GM12891 (cell line): Measurements from ENCODE around the gene AGBL5.

Source experiments
- DNase-seq: peaks from one replicate; pipeline ENCODE4 v3.0.0; 2011; ENCODE audit warnings: low spot score; ENCODE audit not compliant: insufficient read length
- FAIRE-seq: peaks from 2 replicates; lab custom pipeline; 2011; peaks lifted over from hg19 to GRCh38; lab: Jason Lieb, UNC
- PAX5 ChIP-seq: IDR thresholded peaks from 2 replicates; pipeline ENCODE4 v1.6.1; 2011; ENCODE audit warnings: low read length, moderate library complexity, mild to moderate bottlenecking; ENCODE audit not compliant: insufficient read depth, severe bottlenecking
- POLR2A ChIP-seq: IDR thresholded peaks from 2 replicates; pipeline ENCODE4 v1.6.1; 2011; ENCODE audit warnings: low read depth, low read length, control low read depth
- POLR2AphosphoS5 ChIP-seq: IDR thresholded peaks from 2 replicates; pipeline ENCODE4 v1.6.1; 2011; ENCODE audit warnings: low read depth, low read length, control low read depth
- POU2F2 ChIP-seq: IDR thresholded peaks from 2 replicates; pipeline ENCODE4 v1.6.1; 2011; ENCODE audit warnings: low read depth, mild to moderate bottlenecking, control low read depth, low read length, moderate library complexity
- SPI1 ChIP-seq: IDR thresholded peaks from 2 replicates; pipeline ENCODE4 v1.6.1; 2011; ENCODE audit warnings: low read depth, low read length, control low read depth
- TAF1 ChIP-seq: IDR thresholded peaks from 2 replicates; pipeline ENCODE4 v1.6.1; 2011; ENCODE audit warnings: low read depth, low read length, control low read depth

Gene AGBL5

GRCh38 chr2:27087823-27088410 is 36.4 kb downstream of the AGBL5 start:
- TF ChIP-seq TAF1 (no peak), POLR2A (no peak), POLR2AphosphoS5 (no peak)
- DNase-seq (no peak), FAIRE-seq (no peak)

- FAIRE-seq (no peak), DNase-seq (no peak)
- TF ChIP-seq POU2F2: no peak
- no peak for TF ChIP-seq POLR2AphosphoS5
- TF ChIP-seq TAF1: no peak
- TF ChIP-seq POLR2A: no peak
These were observed 37.2 kb downstream of the AGBL5 start for GRCh38 chr2:27088634-27089033.

GRCh38 chr2:27089111-27089954 is 37.9 kb downstream of the AGBL5 start:
- no peak for FAIRE-seq
- no peak for DNase-seq
- no peak for TF ChIP-seq POU2F2
- TF ChIP-seq PAX5: no peak
- no peak for TF ChIP-seq SPI1
- TF ChIP-seq POLR2A: no peak
- TF ChIP-seq TAF1: no peak
- TF ChIP-seq POLR2AphosphoS5: no peak

- FAIRE-seq (no peak), DNase-seq (no peak)
- TF ChIP-seq POLR2AphosphoS5: no peak
- no peak for TF ChIP-seq TAF1
- no peak for TF ChIP-seq PAX5
- TF ChIP-seq POLR2A: no peak
These were observed 40.6 kb downstream of the AGBL5 start for GRCh38 chr2:27091746-27092695.

GRCh38 chr2:27092696-27093429 is 41.4 kb downstream of the AGBL5 start:
- FAIRE-seq (no peak), DNase-seq (no peak)
- TF ChIP-seq POU2F2 (no peak), SPI1 (no peak), TAF1 (no peak), POLR2A (no peak)

- FAIRE-seq (no peak), DNase-seq (no peak)
- TF ChIP-seq POU2F2 (no peak), POLR2AphosphoS5 (no peak), SPI1 (no peak), TAF1 (no peak), PAX5 (no peak), POLR2A (no peak)
These were observed 42.2 kb downstream of the AGBL5 start for GRCh38 chr2:27093430-27094352.

GRCh38 chr2:27094353-27094984 is 43.0 kb downstream of the AGBL5 start:
- no peak for DNase-seq
- TF ChIP-seq TAF1 (no peak), POLR2AphosphoS5 (no peak), POLR2A (no peak), POU2F2 (no peak), SPI1 (no peak), PAX5 (no peak)
- no peak for FAIRE-seq

- FAIRE-seq (no peak), DNase-seq (no peak)
- TF ChIP-seq POLR2A: no peak
These were observed 43.9 kb downstream of the AGBL5 start for GRCh38 chr2:27095427-27095744.
